ENCODE measurements around the gene C10orf62. TPM values are rescaled to one million over a fixed set of nuclear protein-coding genes. Genes with fewer than 3 reads are reported as not detected.

Gene C10orf62, protein sequence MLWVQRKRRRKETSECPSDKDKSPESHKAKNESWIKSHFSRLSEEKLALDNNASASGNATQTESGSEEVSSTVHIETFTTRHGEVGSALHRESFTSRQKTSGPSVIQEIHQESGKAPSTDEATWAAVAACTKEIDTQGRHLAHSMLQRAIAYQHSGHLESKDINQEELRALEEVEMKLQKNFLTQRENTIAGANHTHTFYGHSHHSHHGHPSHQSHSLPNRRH
- total RNA-seq = not detected in 2 replicates

DNA sequence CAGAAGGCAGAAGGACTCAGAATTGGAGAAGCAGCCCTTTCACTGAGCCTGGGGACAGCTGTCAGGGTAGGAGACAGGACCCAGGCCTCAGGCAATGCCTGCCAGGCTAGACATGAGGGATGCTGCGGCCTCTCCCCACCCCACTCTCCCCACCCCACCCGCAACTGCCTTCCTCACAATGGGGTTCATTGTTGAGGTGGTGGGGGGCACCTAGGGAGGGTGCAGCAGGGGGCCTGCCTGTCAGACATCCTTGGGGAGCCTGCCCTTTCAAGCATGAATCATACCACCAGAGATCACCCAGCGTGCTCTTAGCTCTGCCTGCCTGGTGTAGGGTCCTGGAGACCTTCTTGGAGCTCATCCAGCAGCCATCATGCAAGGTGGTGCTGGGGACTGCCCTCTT, at the start of gene C10orf62:
TSS of gene C10orf62 (plus strand) at position 243 of the 400 bp plus-strand sequence. CDS start 177 bp downstream, outside the sequence.

DNA sequence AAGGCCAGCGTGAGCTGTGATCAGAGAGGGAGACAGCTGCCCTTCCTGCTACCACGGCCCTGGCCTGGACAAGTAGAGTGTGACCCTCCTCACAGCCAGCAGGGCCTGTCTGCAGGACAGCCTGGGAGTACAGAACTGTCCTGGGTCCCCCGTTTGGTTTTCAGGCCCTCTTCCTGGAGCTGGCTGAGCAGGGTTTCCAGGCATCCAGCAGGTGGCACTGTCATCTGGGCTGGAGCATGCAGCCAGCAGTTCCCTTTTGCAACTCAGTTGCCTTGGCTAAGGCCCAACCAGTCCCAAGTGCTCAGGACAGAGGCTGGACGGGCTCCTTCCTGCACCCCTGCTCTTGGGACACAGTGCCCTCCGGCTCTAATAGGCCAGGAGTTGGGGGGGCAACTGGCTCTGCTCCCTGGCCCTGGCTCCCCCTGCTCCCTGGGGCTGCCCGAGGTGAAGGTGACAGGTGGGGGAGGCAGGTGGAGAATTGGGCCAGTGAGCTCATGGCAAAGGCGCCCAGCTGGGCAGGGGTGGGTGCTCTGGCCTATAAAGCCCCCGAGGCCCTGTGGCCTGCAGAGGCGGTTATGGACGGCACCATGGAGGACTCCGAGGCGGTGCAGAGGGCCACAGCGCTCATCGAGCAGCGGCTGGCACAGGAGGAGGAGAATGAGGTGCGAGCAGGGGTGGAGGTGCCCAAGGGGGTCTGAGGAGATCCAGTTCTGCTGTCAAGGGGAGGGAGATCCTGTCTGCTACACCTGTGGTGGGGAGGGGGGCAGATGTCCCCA, 17.1 kb upstream of the C10orf62 start, which contains the start of gene ANKRD2:
TSS of gene ANKRD2 (plus strand) at position 566 of the 776 bp plus-strand sequence. CDS start at position 576, 10 bp downstream.

DNA sequence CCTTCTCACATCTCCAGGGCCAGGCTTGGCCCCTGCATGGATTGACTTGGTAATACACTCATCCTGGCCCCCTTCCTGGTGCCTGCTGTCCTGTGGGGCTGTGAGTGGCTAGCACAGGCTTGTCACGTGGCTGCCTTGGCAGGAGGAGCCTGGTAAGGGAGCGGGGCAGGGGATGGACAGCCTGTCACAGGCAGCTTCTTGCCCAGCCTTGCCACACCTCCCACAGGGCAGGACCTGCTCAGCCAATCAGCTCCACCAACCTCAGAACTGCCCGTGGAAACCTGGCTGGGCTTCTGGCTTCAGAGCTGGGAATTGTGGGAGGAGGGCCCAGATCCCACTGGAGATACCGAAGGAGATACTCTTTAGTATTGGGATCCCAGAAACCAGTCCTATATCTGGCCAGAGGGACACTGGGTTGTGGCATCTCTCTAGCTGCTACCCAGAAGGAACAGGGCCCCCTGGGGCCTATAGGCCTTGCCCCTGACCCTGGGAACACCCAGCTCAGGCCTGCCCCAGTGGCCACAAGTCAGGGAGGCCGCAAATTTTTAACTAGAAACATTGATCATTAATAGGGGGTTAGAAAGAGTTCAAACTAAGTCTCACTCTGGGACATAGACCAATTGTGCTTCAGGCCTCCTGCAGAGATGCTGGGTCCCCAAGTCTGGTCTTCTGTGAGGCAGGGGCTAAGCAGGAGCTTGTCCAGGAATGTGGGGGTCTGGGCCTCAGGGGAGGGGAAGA, 5.3 kb upstream of the C10orf62 start, which contains the start of gene HOGA1:
TSS of gene HOGA1 (plus strand) at position 330 of the 738 bp plus-strand sequence. CDS start at position 645, 315 bp downstream.

DNA sequence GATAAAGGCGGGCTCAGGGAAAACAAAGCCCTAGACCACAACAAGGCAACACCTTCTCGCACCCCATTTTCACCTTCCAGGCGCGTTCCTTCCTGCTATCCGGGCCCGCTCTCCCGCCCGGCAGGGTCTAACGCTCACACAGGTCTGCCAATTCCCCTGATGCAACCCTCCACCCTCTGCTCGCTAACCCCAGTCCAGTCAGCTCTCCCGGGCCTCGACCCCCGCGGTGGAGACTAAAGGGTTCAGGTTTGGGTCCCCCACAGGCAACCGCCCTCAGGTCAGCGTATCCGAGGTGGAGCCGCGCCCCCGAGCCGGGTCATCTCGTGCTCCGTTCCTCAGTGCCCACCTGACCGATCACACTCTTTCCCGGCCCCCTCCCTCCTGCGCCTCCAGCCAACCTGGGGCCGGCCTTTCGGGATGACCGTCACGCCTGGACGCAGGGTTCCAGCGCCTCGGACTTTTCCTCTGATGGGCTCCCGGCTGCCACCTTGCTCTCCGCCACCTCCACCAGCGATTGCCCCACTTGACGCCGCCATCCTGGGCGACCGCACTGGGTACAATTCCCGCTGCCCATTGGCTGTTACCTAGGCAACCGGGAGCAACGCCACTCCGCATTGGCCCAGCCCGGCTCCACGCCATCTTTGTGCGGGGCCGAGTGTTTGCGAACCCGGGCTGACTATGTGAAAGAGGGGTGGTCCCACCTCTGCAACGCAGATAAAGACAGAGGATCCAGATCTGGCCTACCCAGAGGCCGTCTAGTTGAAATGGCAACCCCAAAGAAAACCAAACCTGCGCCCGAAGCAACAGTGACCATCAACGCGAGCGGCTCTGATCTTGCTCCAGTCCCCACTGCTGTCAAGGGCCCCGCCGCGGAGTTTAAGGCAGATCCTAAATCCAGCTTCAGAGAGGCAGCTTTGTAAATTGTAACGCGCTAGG, 43.7 kb downstream of the C10orf62 start, which contains the start of gene MORN4:
TSS of gene MORN4 (minus strand) at position 552 of the 936 bp plus-strand sequence. CDS start 13,847 bp downstream, outside the sequence.

DNA sequence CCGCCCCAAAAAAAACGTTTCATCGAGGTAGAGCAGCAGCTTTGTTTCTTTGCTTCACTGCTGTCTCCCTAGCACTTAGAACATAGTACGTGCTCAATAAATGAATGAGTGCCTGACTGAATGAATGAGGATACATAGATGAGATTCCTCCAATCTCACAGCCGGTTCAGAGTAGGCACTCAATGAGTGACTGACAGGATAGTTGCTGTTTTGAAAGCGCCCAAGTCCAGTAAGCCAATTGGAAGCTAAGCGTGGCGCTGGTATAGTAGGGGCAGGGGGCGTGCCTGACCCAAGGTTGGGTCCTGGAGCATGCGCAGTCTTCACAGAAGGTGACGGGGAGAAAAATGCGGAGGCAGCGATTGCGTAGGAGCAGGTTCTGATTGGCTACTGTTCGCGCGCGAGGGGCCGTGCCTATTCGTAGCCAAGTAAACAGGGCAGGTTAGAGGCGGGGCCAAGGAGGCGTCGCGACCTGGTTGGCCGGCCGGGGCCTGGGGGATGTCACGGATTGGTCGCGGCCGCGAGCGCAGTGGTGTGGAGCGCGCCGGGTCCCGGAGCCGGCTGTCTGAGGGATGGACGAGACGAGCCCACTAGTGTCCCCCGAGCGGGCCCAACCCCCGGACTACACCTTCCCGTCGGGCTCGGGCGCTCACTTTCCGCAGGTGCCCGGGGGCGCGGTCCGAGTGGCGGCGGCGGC, 50.8 kb downstream of the C10orf62 start, which contains the start of gene PI4K2A:
TSS of gene PI4K2A (plus strand) at position 498 of the 694 bp plus-strand sequence. CDS start at position 570, 72 bp downstream.

Other genes starting within 250 kb of the C10orf62 start
- 33.5 and 41.9 TPM in 2 replicates for gene RRP12, start 188.4 kb upstream of the C10orf62 start, total RNA-seq
- 564 and 638 TPM in 2 replicates for gene PGAM1, start 163.5 kb upstream of the C10orf62 start, total RNA-seq
- 47.9 and 53.0 TPM in 2 replicates for gene EXOSC1, start 143.7 kb upstream of the C10orf62 start, total RNA-seq
- gene ZDHHC16, start 143.5 kb upstream of the C10orf62 start, total RNA-seq = 47.6 and 57.6 TPM in 2 replicates
- gene MMS19, start 91.3 kb upstream of the C10orf62 start, total RNA-seq = 102 and 107 TPM in 2 replicates
- gene UBTD1, start 90.8 kb upstream of the C10orf62 start, total RNA-seq = 29.5 and 31.7 TPM in 2 replicates
- gene ANKRD2, start 16.9 kb upstream of the C10orf62 start, total RNA-seq = 0.49 and 0.67 TPM in 2 replicates
- gene HOGA1, start 5.3 kb upstream of the C10orf62 start, total RNA-seq = 0.07 and 0.10 TPM in 2 replicates
- 5.1 and 6.1 TPM in 2 replicates for gene MORN4, start 43.8 kb downstream of the C10orf62 start, total RNA-seq
- 25.2 and 26.0 TPM in 2 replicates for gene PI4K2A, start 51.0 kb downstream of the C10orf62 start, total RNA-seq
- gene AVPI1, start 97.5 kb downstream of the C10orf62 start, total RNA-seq = 4.4 and 5.2 TPM in 2 replicates
- gene MARVELD1, start 124.0 kb downstream of the C10orf62 start, total RNA-seq = 27.0 and 38.7 TPM in 2 replicates
- gene ZFYVE27, start 147.4 kb downstream of the C10orf62 start, total RNA-seq = 9.7 and 9.8 TPM in 2 replicates
- not detected in 2 replicates for gene SFRP5, start 182.3 kb downstream of the C10orf62 start, total RNA-seq

All from mammary microvascular endothelial cell (primary cell).